SK-N-SH (cell line): Measurements from ENCODE around the gene DAGLA. TPM values are rescaled to one million over a fixed set of nuclear protein-coding genes. Genes with fewer than 3 reads are reported as not detected.

Source experiments
- CTCF ChIA-PET: fragments of 300-600, 350-600 bp; formaldehyde crosslinking; extraction: SDS; loops from one replicate; lab custom pipeline; 2021; lab: Yijun Ruan, JAX
- POLR2A ChIA-PET: fragments of 350-600 bp; sonication (Branson Sonifier 250); formaldehyde crosslinking; extraction: SDS; loops from one replicate; lab custom pipeline; 2020; ENCODE audit warnings: antibody characterized with exemption, inconsistent platforms; lab: Yijun Ruan, JAX
- DNase-seq: peaks from one replicate; pipeline ENCODE4 v3.0.0; 2012
- H2AFZ ChIP-seq: fragments of 200-600 bp; sonication (generic); 2 replicates; pipeline ENCODE4 v1.8.1; 2016; ENCODE audit warnings: antibody characterized with exemption, mild to moderate bottlenecking, low read depth
- H3F3A ChIP-seq: fragments of 200-600 bp; sonication (generic); replicated peaks from 2 replicates; pipeline ENCODE3; 2016; ENCODE audit warnings: antibody characterized with exemption, mild to moderate bottlenecking; ENCODE audit not compliant: insufficient read depth
- H3K27ac ChIP-seq, 2 experiments: fragments of 200-500 bp in 1 of 2; fragments of 200-600 bp in 1 of 2; sonication (Bioruptor generic) in 1 of 2; sonication (generic), shearing (Covaris generic) in 1 of 2; 2 replicates each; pipeline versions ENCODE4 v1.5.1 to v1.6.1; 2014 to 2016; ENCODE audit warnings: low read depth in 2 of 2, inconsistent platforms in 1 of 2, low read length in 1 of 2, mild to moderate bottlenecking in 1 of 2, mixed read lengths in 1 of 2
- H3K27me3 ChIP-seq: fragments of 200-600 bp; sonication (generic), shearing (Covaris generic); 2 replicates; pipeline ENCODE4 v1.6.1; 2016; ENCODE audit warnings: mixed run types; ENCODE audit not compliant: insufficient read depth
- H3K36me3 ChIP-seq, 2 experiments: fragments of 200-500 bp in 1 of 2; fragments of 200-600 bp in 1 of 2; sonication (Bioruptor generic) in 1 of 2; sonication (generic) in 1 of 2; replicated peaks in 1 of 2; 2 replicates each; pipeline versions ENCODE3 to v1.5.1; 2014 to 2016; ENCODE audit warnings: low read length in 1 of 2, mild to moderate bottlenecking in 1 of 2; ENCODE audit not compliant: insufficient read depth in 2 of 2, control insufficient read depth in 1 of 2
- H3K4me1 ChIP-seq, 2 experiments: fragments of 200-500 bp in 1 of 2; fragments of 200-600 bp in 1 of 2; sonication (Bioruptor generic) in 1 of 2; sonication (generic), shearing (Covaris generic) in 1 of 2; 2 replicates each; pipeline versions ENCODE4 v1.5.1 to v1.6.1; 2014 to 2016; ENCODE audit warnings: low read depth in 1 of 2, low read length in 1 of 2, mixed run types in 1 of 2; ENCODE audit not compliant: insufficient read depth in 2 of 2, control insufficient read depth in 1 of 2
- H3K4me2 ChIP-seq: fragments of 200-600 bp; sonication (generic), shearing (Covaris generic); 2 replicates; pipeline ENCODE4 v1.6.1; 2017; ENCODE audit warnings: mixed run types
- H3K4me3 ChIP-seq, 2 experiments: fragments of 200-500 bp in 1 of 2; fragments of 200-600 bp in 1 of 2; sonication (Bioruptor generic) in 1 of 2; sonication (generic), shearing (Covaris generic) in 1 of 2; 2 replicates each; pipeline versions ENCODE4 v1.5.1 to v1.8.1; 2014 to 2016; ENCODE audit warnings: low read depth in 2 of 2, inconsistent platforms in 1 of 2, low read length in 1 of 2, mild to moderate bottlenecking in 1 of 2, mixed read lengths in 1 of 2, moderate library complexity in 1 of 2
- H3K79me2 ChIP-seq: fragments of 200-600 bp; sonication (generic); 2 replicates; pipeline ENCODE4 v1.8.1; 2017; ENCODE audit warnings: mild to moderate bottlenecking; ENCODE audit not compliant: insufficient read depth
- H3K9ac ChIP-seq: fragments of 200-600 bp; sonication (generic); 2 replicates; pipeline ENCODE4 v1.6.1; 2017; ENCODE audit warnings: mixed run types
- H3K9me2 ChIP-seq: fragments of 200-600 bp; sonication (generic); 2 replicates; pipeline ENCODE4 v1.6.1; 2017; ENCODE audit warnings: mixed run types
- H3K9me3 ChIP-seq: fragments of 200-600 bp; sonication (generic); 2 replicates; pipeline ENCODE4 v1.6.1; 2017; ENCODE audit warnings: mixed run types, mild to moderate bottlenecking, moderate library complexity
- H4K20me1 ChIP-seq: fragments of 200-600 bp; sonication (generic); 2 replicates; pipeline ENCODE4 v1.6.1; 2017; ENCODE audit warnings: mild to moderate bottlenecking, mixed run types; ENCODE audit not compliant: insufficient read depth
- GABPA ChIP-seq: IDR thresholded peaks from 2 replicates; pipeline ENCODE4 v1.4.0; 2012; ENCODE audit warnings: low read depth, mild to moderate bottlenecking
- MAX ChIP-seq: IDR thresholded peaks from 2 replicates; pipeline ENCODE4 v1.4.0; 2012; ENCODE audit warnings: low read depth
- MXI1 ChIP-seq: IDR thresholded peaks from 2 replicates; pipeline ENCODE4 v1.6.1; 2012; ENCODE audit warnings: mild to moderate bottlenecking, low read depth, low read length, improper control_type of control experiment
- NRF1 ChIP-seq: IDR thresholded peaks from 2 replicates; pipeline ENCODE4 v1.6.1; 2012; ENCODE audit warnings: low read depth, mild to moderate bottlenecking, low read length
- RAD21 ChIP-seq: IDR thresholded peaks from 2 replicates; pipeline ENCODE4 v1.6.1; 2012; ENCODE audit warnings: mild to moderate bottlenecking, low read length
- REST ChIP-seq: IDR thresholded peaks from 2 replicates; pipeline ENCODE4 v1.6.1; 2012; ENCODE audit warnings: mild to moderate bottlenecking, low read depth, low read length, moderate library complexity
- RFX5 ChIP-seq: IDR thresholded peaks from 2 replicates; pipeline ENCODE4 v1.6.1; 2012; ENCODE audit warnings: mild to moderate bottlenecking, improper control_type of control experiment, low read length
- SIN3A ChIP-seq: IDR thresholded peaks from 2 replicates; pipeline ENCODE4 v1.6.1; 2012; ENCODE audit warnings: low read depth, mild to moderate bottlenecking, low read length, moderate library complexity, borderline replicate concordance
- USF2 ChIP-seq: fragments of 150-350 bp; IDR thresholded peaks from 2 replicates; pipeline ENCODE4 v1.6.1; 2017; ENCODE audit warnings: antibody characterized with exemption, low read length, low read depth, borderline replicate concordance
- ZBTB33 ChIP-seq: IDR thresholded peaks from 2 replicates; pipeline ENCODE4 v1.4.0; 2012; ENCODE audit warnings: low read depth, borderline replicate concordance
- WGBS: methylation state at CpG from one replicate; pipeline ENCODE4 v1.1.6; 2017; ENCODE audit warnings: low lambda C conversion rate; 5-methylcytosine and 5-hydroxymethylcytosine counted together
- polyA plus RNA-seq, 3 experiments: library from polyadenylated mRNA; depleted of rRNA; stranded (reverse); fragments of >200 nt; gene quantifications; 2 replicates each; pipeline ENCODE4 v1.2.3, GENCODE V29; 2012

The DAGLA gene
- polyA plus RNA-seq, 1 of the 3 experiments (the other 2 are of a cell fraction), result 3.3 TPM

GRCh38 chr11:61700720-61701119 is 20.5 kb downstream of the DAGLA start:
- H3K27me3 ChIP-seq, result no peaks in the 10 kb centered on the region
- H3K9me2 ChIP-seq, result no peaks in the 10 kb centered on the region
- no peaks in the 10 kb centered on the region for H3K79me2 ChIP-seq
- DNase-seq, result no peak
- CTCF ChIA-PET, result interaction anchor here (1.1 to 1.4 kb wide), 4 partner anchors 9 to 47 kb away, joined by 3 to 6 read pairs (median 4); no protein-coding TSS in a partner anchor
- peaks cover 8% of the 10 kb centered on the region; the same call in 1 of the 2 replicates for H4K20me1 ChIP-seq
- H3K36me3 ChIP-seq, result no peaks in the 10 kb centered on the region
- no peaks in the 10 kb centered on the region for H3F3A ChIP-seq
- no peak overlapping the region for H3K4me3 ChIP-seq
- no peak overlapping the region for H3K9ac ChIP-seq
- no peak for TF ChIP-seq SIN3A
- TF ChIP-seq RAD21, result no peak
- TF ChIP-seq REST, result no peak
- no peak for TF ChIP-seq GABPA
- no peak for TF ChIP-seq MAX
- no peak for TF ChIP-seq NRF1
- no peak for TF ChIP-seq USF2
- no peak for TF ChIP-seq MXI1
- no peak for TF ChIP-seq RFX5
- TF ChIP-seq ZBTB33, result no peak
- POLR2A ChIA-PET, result no interaction called here
- H3K27ac ChIP-seq, result no peak overlapping the region
- no peak overlapping the region for H2AFZ ChIP-seq
- no peak overlapping the region for H3K4me2 ChIP-seq
- H3K4me1 ChIP-seq, result peaks cover 19 to 28% of the 10 kb centered on the region in 2 experiments; a peak in 3 of 4 replicates
- no peaks in the 10 kb centered on the region for H3K9me3 ChIP-seq
- 72% methylated on average over 4 of the region's 8 CpGs for WGBS
